GM23248 (cell line): ENCODE measurements around the gene ALKBH4. TPM values are rescaled to one million over a fixed set of nuclear protein-coding genes. Genes with fewer than 3 reads are reported as not detected.

Source experiments
- DNase-seq: peaks from one replicate; pipeline ENCODE4 v3.0.0-alpha.2; 2015
- H2AFZ ChIP-seq: fragments of 200-600 bp; sonication (generic); 2 replicates; pipeline ENCODE4 v1.6.1; 2016; ENCODE audit warnings: antibody characterized with exemption
- H3F3A ChIP-seq: fragments of 200-600 bp; sonication (generic); 2 replicates; pipeline ENCODE4 v1.6.1; 2016; ENCODE audit warnings: mild to moderate bottlenecking, antibody characterized with exemption, mixed run types; ENCODE audit not compliant: insufficient read depth
- H3K27ac ChIP-seq: fragments of 200-600 bp; sonication (generic); 2 replicates; pipeline ENCODE4 v1.5.1; 2016; ENCODE audit warnings: mild to moderate bottlenecking
- H3K27me3 ChIP-seq: fragments of 200-600 bp; sonication (generic); replicated peaks from 2 replicates; pipeline ENCODE4 v1.6.1; 2016; ENCODE audit warnings: mild to moderate bottlenecking; ENCODE audit not compliant: insufficient read depth
- H3K36me3 ChIP-seq: fragments of 200-600 bp; sonication (generic); 2 replicates; pipeline ENCODE4 v1.6.1; 2016; ENCODE audit warnings: low read depth, mild to moderate bottlenecking
- H3K4me1 ChIP-seq: fragments of 200-600 bp; sonication (generic); 2 replicates; pipeline ENCODE4 v1.6.1; 2016; ENCODE audit warnings: mild to moderate bottlenecking; ENCODE audit not compliant: insufficient read depth
- H3K4me2 ChIP-seq: fragments of 200-600 bp; sonication (generic); one replicate; pipeline ENCODE4 v1.6.1; 2016; ENCODE audit warnings: mild to moderate bottlenecking; ENCODE audit not compliant: unreplicated experiment
- H3K4me3 ChIP-seq: fragments of 200-600 bp; sonication (generic); 2 replicates; pipeline ENCODE4 v1.5.1; 2016; ENCODE audit warnings: mild to moderate bottlenecking
- H3K79me2 ChIP-seq: fragments of 200-600 bp; sonication (generic); 2 replicates; pipeline ENCODE4 v1.6.1; 2016; ENCODE audit warnings: mild to moderate bottlenecking; ENCODE audit not compliant: insufficient read depth
- H3K9ac ChIP-seq: fragments of 200-600 bp; sonication (generic); 2 replicates; pipeline ENCODE4 v1.6.1; 2016; ENCODE audit warnings: mild to moderate bottlenecking
- H3K9me2 ChIP-seq: fragments of 200-600 bp; sonication (generic); 2 replicates; pipeline ENCODE4 v1.6.1; 2016; ENCODE audit warnings: mixed run types, mild to moderate bottlenecking, moderate library complexity; ENCODE audit not compliant: insufficient read depth
- H3K9me3 ChIP-seq: fragments of 200-600 bp; sonication (generic); one replicate; pipeline ENCODE4 v1.6.1; 2017; ENCODE audit warnings: low read depth
- H4K20me1 ChIP-seq: fragments of 200-600 bp; sonication (generic); 2 replicates; pipeline ENCODE4 v1.6.0; 2016; ENCODE audit not compliant: insufficient read depth
- EZH2 ChIP-seq: fragments of 200-600 bp; sonication (generic); IDR thresholded peaks from 2 replicates; pipeline ENCODE4 v1.6.1; 2018; ENCODE audit warnings: antibody characterized with exemption, mild to moderate bottlenecking; ENCODE audit not compliant: insufficient read depth, poor library complexity, severe bottlenecking
- EZH2phosphoT487 ChIP-seq: fragments of 200-600 bp; sonication (generic); IDR thresholded peaks from 2 replicates; pipeline ENCODE4 v1.6.1; 2018; ENCODE audit warnings: antibody characterized with exemption, moderate library complexity, mild to moderate bottlenecking, low read depth; ENCODE audit not compliant: insufficient read depth
- WGBS, 2 experiments: methylation state at CpG; one replicate each; pipeline ENCODE4 v1.1.6; 2015 to 2017; ENCODE audit warnings: low lambda C conversion rate in 2 of 2, low coverage in 1 of 2; ENCODE audit errors: missing lambda C conversion rate in 2 of 2; 5-methylcytosine and 5-hydroxymethylcytosine counted together
- in situ Hi-C: fragments of 300-500 bp; cut with MboI; formaldehyde crosslinking; loops from 2 replicates; pipeline ENCODE4 v1.15.0; 2020
- polyA plus RNA-seq: library from polyadenylated mRNA; unstranded; fragments of >200 nt; fragmentation: Nextera tagmentation; extraction: Ambion mirVana; gene quantifications from 2 replicates; pipeline ENCODE4 v1.2.1, GENCODE V29; 2016
- total RNA-seq: library from RNA; depleted of rRNA; stranded (reverse); fragments of >200 nt; shearing (Covaris generic); gene quantifications from 2 replicates; pipeline ENCODE4 v1.2.3, GENCODE V29; 2014

The ALKBH4 gene
- total and polyA plus RNA-seq, 2 experiments from 2014 or later = 13.9 to 16.3 TPM

- no peak overlapping the region for H3K27ac ChIP-seq
- no peak for DNase-seq
- no peak overlapping the region for H3K4me2 ChIP-seq
- no peaks in the 10 kb centered on the region for H3K9me3 ChIP-seq
- H3K9me2 ChIP-seq = no peaks in the 10 kb centered on the region
- no peaks in the 10 kb centered on the region for H4K20me1 ChIP-seq
- no peak overlapping the region for H2AFZ ChIP-seq
- 84 to 88% methylated on average over 17 to 20 of the region's 20 CpGs for WGBS, 2 experiments
- H3K27me3 ChIP-seq = no peaks in the 10 kb centered on the region
- H3F3A ChIP-seq = no peaks in the 10 kb centered on the region
- H3K9ac ChIP-seq = no peak overlapping the region
- H3K4me3 ChIP-seq = no peak overlapping the region
- peaks cover 7% of the 10 kb centered on the region; the same call in 1 of the 2 replicates for H3K79me2 ChIP-seq
- in situ Hi-C loops = no loop called here
- TF ChIP-seq EZH2 = no peak
- no peak for TF ChIP-seq EZH2phosphoT487
- H3K4me1 ChIP-seq = no peaks in the 10 kb centered on the region; the same call in 1 of the 2 replicates
- H3K36me3 ChIP-seq = no peaks in the 10 kb centered on the region
Observed at GRCh38 chr7:102469972-102470825, 5.5 kb upstream of the ALKBH4 start.

GRCh38 chr7:102469351-102469971 is 4.8 kb upstream of the ALKBH4 start:
- Histone ChIP-seq H3K27me3 (no peaks in the 10 kb centered on the region), H3K4me1 (no peaks in the 10 kb centered on the region; the same call in 1 of the 2 replicates), H3K4me2 (no peak overlapping the region), H3K9ac (no peak overlapping the region), H3K4me3 (no peak overlapping the region), H3F3A (no peaks in the 10 kb centered on the region), H3K79me2 (peaks cover 9% of the 10 kb centered on the region), H3K9me3 (no peaks in the 10 kb centered on the region), H3K36me3 (no peaks in the 10 kb centered on the region), H3K9me2 (no peaks in the 10 kb centered on the region), H2AFZ (no peak overlapping the region), H4K20me1 (no peaks in the 10 kb centered on the region), H3K27ac (no peak overlapping the region)
- no peak for DNase-seq
- in situ Hi-C loops = no loop called here
- WGBS, 2 experiments = 91 to 95% methylated on average over 23 to 24 of the region's 24 CpGs
- no peak for TF ChIP-seq EZH2phosphoT487
- no peak for TF ChIP-seq EZH2

GRCh38 chr7:102468478-102469350 is 4.1 kb upstream of the ALKBH4 start:
- peaks cover 3% of the 10 kb centered on the region; the same call in 1 of the 2 replicates for H3K4me1 ChIP-seq
- H3K4me2 ChIP-seq = no peak overlapping the region
- no peaks in the 10 kb centered on the region for H3K36me3 ChIP-seq
- H2AFZ ChIP-seq = no peak overlapping the region
- H3K9me3 ChIP-seq = no peaks in the 10 kb centered on the region
- in situ Hi-C loops = no loop called here
- 90 to 91% methylated on average over 36 to 40 of the region's 40 CpGs for WGBS, 2 experiments
- no peak overlapping the region for H3K9ac ChIP-seq
- no peaks in the 10 kb centered on the region for H4K20me1 ChIP-seq
- H3K79me2 ChIP-seq = peaks cover 16% of the 10 kb centered on the region
- no peaks in the 10 kb centered on the region for H3F3A ChIP-seq
- H3K9me2 ChIP-seq = no peaks in the 10 kb centered on the region
- no peak overlapping the region for H3K4me3 ChIP-seq
- DNase-seq = no peak
- TF ChIP-seq EZH2 (no peak), EZH2phosphoT487 (no peak)
- H3K27me3 ChIP-seq = no peaks in the 10 kb centered on the region
- H3K27ac ChIP-seq = no peak overlapping the region
